NOMO-1 (cell line): ENCODE results near the gene CCL7.
"Not testable (repeated sequence)": the region's sequence is repeated elsewhere in the genome, so short reads cannot be mapped to it uniquely, and the experiment has no call there.

Experiments
- DNase-seq, 2 experiments: peaks; one replicate each; lab custom pipeline; 2025; ENCODE audit not compliant: unreplicated experiment in 2 of 2; lab: John Stamatoyannopoulos, UW

The CCL7 gene

GRCh38 chr17:34269969-34270368 is at the start of gene CCL7:
Gene CCL7, plus strand, starts transcription at chr17:34270221. Its CDS starts 70 bp downstream, at chr17:34270291.
- DNase-seq = peak in 1 of 2 experiments; percentile 12

DNA sequence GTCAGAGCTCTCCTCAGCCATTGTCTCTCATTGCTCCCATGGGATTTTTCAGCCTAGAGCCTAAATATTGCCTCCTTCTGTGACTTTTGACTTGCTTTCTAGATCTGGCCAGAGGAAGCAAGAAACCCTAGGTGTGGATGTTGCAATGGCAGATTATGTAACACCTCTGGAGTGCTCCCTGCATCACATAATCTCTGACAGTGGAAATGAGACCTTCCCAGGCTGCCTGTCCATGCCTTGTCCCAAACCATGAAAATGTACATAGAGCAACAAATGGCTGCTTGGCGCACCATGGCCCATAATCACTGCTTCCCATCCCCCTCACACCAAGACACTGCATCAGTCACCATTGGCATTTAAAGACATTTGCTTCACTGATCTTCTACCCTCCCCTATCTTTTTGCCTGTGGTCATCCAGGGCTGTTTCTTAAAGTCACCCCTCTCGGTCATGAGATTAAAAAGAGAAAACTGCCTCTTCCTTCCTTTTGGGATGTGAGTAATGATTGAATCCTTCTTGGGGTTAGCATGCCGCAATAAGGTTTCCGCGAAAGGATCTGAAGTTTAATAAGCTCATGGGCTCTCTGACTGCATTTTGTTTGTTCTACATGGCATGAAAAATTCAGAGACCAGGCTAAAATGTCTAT is 49.1 kb upstream of the CCL7 start:
- DNase-seq = peak in 1 of 2 experiments; percentile 62

DNA sequence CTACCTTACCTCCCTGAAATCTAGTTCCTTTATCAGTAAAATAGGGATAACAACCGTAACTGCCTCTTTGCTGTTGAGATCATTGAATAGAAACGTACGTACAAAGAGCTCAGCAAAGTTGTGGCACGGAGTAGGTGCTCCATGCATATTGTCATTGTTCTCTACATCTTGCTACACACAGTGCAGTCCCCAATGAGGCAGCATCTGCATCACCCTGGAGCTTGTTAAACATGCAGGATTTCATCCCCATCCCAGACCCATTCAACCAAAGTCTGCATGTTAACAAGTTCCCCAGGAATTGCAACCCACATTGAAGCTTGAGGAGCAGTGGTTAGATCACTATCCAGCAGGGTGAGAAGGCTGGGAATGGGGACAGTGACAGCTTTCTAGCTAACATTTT is 48.6 kb upstream of the CCL7 start:
- DNase-seq = no peak

- DNase-seq = peak; percentile 34
These were observed 47.1 kb upstream of the CCL7 start for GRCh38 chr17:34222722-34223497.

GRCh38 chr17:34225046-34225445 is 45.0 kb upstream of the CCL7 start:
- no peak for DNase-seq

GRCh38 chr17:34226011-34226743 is 43.8 kb upstream of the CCL7 start:
- no peak for DNase-seq

- no peak for DNase-seq
These were observed 43.3 kb upstream of the CCL7 start for GRCh38 chr17:34226744-34227034.

DNA sequence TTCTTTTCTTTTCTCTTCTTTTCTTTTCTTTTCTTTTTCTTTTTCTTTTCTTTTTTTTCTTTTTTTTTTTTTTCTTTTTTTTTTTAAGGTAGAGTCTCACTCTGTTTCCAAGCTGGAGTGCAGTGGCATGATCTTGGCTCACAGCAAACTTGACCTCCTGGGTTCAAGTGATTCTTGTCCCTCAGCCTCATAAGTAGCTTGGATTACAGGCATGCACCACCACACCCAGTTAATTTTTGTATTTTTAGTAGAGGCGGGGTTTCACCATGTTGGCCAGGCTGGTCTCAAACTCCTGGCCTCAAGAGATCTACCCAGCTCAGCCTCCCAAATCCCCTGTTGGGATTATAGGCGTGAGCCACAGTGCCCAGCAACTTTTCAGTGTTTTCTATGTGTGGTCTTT is 42.7 kb upstream of the CCL7 start:
- DNase-seq = not testable (repeated sequence)

GRCh38 chr17:34227707-34228106 is 42.3 kb upstream of the CCL7 start:
- DNase-seq = no peak

GRCh38 chr17:34228781-34229180 is 41.2 kb upstream of the CCL7 start:
- no peak for DNase-seq

DNA sequence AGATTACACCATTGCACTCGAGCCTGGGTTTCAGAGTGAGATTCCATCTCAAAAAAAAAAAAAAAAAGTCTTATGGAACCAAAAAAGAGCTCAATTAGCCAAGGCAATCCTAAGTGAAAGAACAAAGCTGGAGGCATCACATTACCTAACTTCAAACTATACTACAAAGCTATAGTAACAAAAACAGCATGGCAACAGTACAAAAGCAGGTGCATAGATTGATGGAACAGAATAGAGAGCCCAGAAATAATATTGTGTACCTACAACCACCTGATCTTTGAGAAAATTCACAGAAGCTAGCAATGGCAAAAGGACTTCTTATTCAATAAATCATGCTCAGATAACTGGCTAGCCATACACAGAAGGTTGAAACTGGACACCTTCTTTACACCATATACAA is 39.7 kb upstream of the CCL7 start:
- DNase-seq = no peak

- no peak for DNase-seq
These were observed 35.4 kb upstream of the CCL7 start for GRCh38 chr17:34234616-34235015.

GRCh38 chr17:34235389-34236028 is 34.5 kb upstream of the CCL7 start:
- DNase-seq = peak; percentile 37 to 85

- peak; percentile 46 to 50 for DNase-seq
These were observed 33.6 kb upstream of the CCL7 start for GRCh38 chr17:34236281-34236892.

DNA sequence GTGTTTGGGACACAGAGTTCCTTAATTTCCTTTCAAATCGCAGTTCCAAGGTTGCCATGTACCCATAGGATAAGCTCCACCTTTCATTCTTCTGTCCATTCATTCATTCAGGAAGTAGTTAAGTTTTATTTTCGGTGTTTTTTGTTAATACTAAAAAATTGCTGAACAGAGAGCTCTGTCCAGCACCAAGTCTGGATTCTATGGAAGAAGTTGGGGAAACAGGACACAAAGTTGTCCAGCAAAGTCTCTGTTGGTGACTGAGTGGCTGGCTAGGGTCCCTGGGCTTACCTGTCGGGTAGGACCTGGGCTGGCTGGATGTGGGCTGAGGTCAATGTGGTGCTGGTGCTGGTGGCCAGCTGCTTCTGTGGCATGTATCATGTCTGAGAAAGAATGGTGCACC is 32.6 kb upstream of the CCL7 start:
- DNase-seq = no peak

DNA sequence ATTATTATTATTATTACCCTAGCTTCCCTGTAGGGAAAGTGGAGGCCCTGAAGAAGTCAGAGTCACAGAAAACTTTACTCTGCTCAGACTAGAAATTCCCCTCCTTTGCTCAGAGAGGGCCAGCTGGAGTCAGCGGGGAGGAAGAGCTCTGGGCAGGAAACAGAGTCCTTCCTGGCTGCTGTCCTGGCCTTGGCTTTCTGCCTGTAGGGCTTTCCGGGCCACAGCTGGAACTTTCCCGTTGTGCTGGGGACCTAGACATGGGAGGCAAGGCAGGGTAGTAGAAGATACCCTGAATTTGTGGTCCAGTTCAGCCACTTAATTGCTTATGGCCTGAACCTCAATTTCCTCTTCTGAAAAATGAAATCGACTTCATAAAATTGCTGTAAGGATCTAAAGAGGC is 29.0 kb upstream of the CCL7 start:
- DNase-seq = peak in 1 of 2 experiments; percentile 67

GRCh38 chr17:34242587-34243363 is 27.2 kb upstream of the CCL7 start:
- DNase-seq = peak; percentile 92 to 97

DNA sequence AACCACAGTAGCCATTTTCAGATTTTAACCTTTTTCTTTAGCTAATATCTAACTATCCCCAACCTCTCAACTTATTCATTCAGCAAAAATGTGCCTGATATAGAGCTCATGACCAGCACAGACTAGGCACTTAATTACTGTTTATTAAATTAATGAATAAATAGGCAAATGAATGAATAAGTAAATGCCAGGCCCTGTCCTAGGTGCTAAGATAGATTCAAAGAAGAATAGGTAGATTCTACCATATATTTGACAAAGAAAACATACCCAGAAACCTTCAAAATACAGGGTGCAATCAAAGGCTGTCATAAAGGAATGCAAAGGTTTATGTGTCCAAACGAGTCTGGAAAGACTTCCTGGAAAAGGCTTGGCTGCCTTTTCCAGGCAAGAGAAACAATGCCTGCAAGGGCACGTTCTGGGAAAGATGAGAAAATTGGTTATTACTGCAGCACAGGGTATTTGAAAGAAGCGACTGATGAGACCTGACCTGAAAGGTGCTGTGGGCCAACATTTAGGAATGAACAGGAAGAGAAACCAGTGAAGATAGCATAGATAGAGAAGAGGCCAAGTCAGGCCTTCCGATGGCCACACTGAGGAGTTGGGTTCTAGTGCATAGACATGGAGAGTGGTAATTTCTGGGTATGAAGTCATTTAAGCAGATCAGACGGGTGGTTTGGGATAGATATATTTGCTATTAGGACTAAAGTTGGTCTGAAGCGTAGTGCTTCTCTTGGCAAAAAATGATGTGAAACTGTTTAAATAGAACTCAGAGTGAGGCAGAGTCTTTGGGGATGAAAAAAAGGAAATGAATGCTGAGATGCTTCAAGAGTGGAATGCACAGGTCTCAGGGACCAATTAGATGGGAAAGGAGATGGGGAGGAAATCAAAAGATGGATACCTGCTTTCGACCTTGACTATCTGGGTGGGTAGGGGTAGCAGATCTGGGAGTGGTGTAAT is 26.4 kb upstream of the CCL7 start:
- DNase-seq = peak; percentile 43 to 62

DNA sequence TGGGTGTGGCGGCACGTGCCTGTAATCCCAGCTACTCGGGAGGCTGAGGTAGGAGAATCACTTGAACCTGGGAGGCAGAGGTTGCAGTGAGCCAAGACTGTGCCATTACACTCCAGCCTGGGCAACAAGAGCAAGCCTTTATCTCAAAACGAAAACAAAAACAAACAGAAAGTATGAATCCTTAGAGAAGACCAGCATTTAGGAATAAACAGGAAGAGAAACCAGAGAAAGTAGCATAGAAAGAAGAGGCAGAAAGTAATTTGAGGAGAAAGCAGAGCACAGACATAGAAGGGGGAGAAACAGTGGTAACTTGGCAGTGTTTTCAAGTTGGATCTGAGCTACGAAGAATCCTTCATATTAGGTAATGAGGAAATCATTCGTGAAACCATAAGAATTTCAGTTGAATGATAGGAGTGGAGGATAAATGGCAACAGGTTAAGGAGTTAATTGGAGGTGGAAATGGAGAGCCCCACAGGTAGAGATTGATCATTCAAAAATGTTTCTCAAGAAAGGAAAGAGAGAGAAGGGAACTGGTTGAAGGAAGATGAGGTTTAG is 24.6 kb upstream of the CCL7 start:
- peak in 1 of 2 experiments; percentile 12 for DNase-seq
